ENCODE measurements around the gene NLRP7.

The NLRP7 gene

GRCh38 chr19:54883228-54883627 lies 64.1 kb downstream of the NLRP7 start:
- POLR2A ChIA-PET (ENCODE audit: low non-redundant PET): no interaction called here
- DNase-seq (ENCODE audit: low spot score): no peak
- TF ChIP-seq CTCF (conservative IDR thresholded peaks at IDR 0.05; ENCODE audit: low read depth): no peak
- CTCF ChIA-PET: no interaction called here
- no peak overlapping the region for H3K27ac ChIP-seq

GRCh38 chr19:54882758-54883157 lies 64.6 kb downstream of the NLRP7 start:
- DNase-seq (ENCODE audit: low spot score): no peak
- TF ChIP-seq CTCF (conservative IDR thresholded peaks at IDR 0.05; ENCODE audit: low read depth): no peak
- H3K27ac ChIP-seq: no peak overlapping the region
- ChIA-PET POLR2A (ENCODE audit: low non-redundant PET) (no interaction called here), CTCF (no interaction called here)

GRCh38 chr19:54881884-54882283 lies 65.4 kb downstream of the NLRP7 start:
- POLR2A ChIA-PET (ENCODE audit: low non-redundant PET): no interaction called here
- H3K27ac ChIP-seq: no peak overlapping the region
- no peak for TF ChIP-seq CTCF (conservative IDR thresholded peaks at IDR 0.05; ENCODE audit: low read depth)
- no peak for DNase-seq (ENCODE audit: low spot score)
- CTCF ChIA-PET: interaction anchor here (0.5 to 0.7 kb wide), 4 partner anchors 9 to 230 kb away, joined by 3 to 6 read pairs (median 4); no protein-coding TSS in a partner anchor

- TF ChIP-seq CTCF (conservative IDR thresholded peaks at IDR 0.05; ENCODE audit: low read depth): no peak
- no peak overlapping the region for H3K27ac ChIP-seq
- CTCF ChIA-PET: no interaction called here
- no peak for DNase-seq (ENCODE audit: low spot score)
- POLR2A ChIA-PET (ENCODE audit: low non-redundant PET): no interaction called here
Observed at GRCh38 chr19:54877471-54877870, 69.9 kb downstream of the NLRP7 start.

DNA sequence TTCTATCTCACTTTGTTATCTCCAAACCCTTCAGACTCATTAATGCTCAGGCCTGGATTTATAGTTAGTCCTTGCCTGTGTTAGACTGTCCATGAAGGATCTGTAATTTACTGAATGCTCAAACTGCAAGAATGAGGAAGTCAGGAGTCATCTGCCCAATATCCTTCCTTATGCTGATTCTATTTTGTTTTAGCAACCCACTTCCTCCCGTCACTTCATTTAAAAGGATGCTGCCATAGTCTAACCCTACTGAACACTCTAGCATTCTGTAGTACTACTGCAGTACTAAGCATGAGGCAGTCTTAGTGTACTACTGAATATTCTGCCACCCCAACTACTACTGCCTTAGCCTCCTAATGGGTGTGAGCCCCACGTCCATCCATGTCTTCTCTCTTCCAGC lies 71.8 kb downstream of the NLRP7 start:
- ChIA-PET POLR2A (ENCODE audit: low non-redundant PET) (no interaction called here), CTCF (no interaction called here)
- no peak for TF ChIP-seq CTCF (conservative IDR thresholded peaks at IDR 0.05; ENCODE audit: low read depth)
- DNase-seq (ENCODE audit: low spot score): no peak
- H3K27ac ChIP-seq: no peak overlapping the region

DNA sequence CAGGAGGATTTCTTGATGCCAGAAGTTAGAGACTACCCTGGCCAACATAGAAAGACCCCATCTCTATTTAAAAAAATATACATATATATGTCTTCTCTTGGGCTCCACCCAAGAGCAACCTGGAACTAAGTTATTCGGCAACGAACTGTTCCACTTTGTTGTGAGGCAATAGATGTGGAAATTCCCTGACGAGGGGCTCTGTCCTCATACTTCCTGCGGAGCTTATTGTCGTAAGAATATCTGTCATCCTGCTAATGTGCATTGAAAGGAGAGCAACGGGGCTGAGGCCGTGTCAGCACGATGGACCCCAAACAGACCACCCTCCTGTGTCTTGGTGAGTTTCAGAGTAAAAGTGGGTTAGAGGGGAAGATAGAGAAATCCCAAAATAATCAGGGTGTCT lies 73.3 kb downstream of the NLRP7 start, which contains the start of gene FCAR:
FCAR (plus strand) TSS at position 246 of the 400 bp plus-strand sequence; CDS start at position 301, 55 bp downstream.
- CTCF ChIA-PET: no interaction called here

More for the DNA sequence above, 73.3 kb downstream of the NLRP7 start, which contains the start of gene FCAR:
- no peak for DNase-seq (ENCODE audit: low spot score)
- H3K27ac ChIP-seq: no peak within 1 kb of the TSS
- POLR2A ChIA-PET (ENCODE audit: low non-redundant PET): no interaction called here
- TF ChIP-seq CTCF (conservative IDR thresholded peaks at IDR 0.05; ENCODE audit: low read depth): no peak
